SU-DHL-6 (cell line): ENCODE data around the gene EXOC4.

Source experiments
- H2AFZ ChIP-seq: fragments of 200-600 bp; sonication (generic); 2 replicates; pipeline ENCODE4 v1.6.1; 2014; ENCODE audit warnings: low read depth, mild to moderate bottlenecking, moderate library complexity, mixed read lengths, antibody characterized with exemption, low read length; ENCODE audit not compliant: severe bottlenecking
- H3F3A ChIP-seq: fragments of 200-600 bp; shearing (Covaris generic); 2 replicates; pipeline ENCODE4 v1.6.0; 2016; ENCODE audit warnings: antibody characterized with exemption, mild to moderate bottlenecking; ENCODE audit not compliant: insufficient read depth
- H3K27ac ChIP-seq: fragments of 200-600 bp; sonication (generic); 2 replicates; pipeline ENCODE4 v1.5.1; 2016; ENCODE audit warnings: low read depth, mild to moderate bottlenecking, low read length, moderate library complexity, mixed read lengths
- H3K27me3 ChIP-seq: fragments of 200-600 bp; sonication (generic), shearing (Covaris generic); 2 replicates; pipeline ENCODE4 v1.6.0; 2014; ENCODE audit warnings: mild to moderate bottlenecking, low read length
- H3K36me3 ChIP-seq: fragments of 200-600 bp; sonication (generic); 2 replicates; pipeline ENCODE4 v1.6.1; 2014; ENCODE audit warnings: mild to moderate bottlenecking, low read length, mixed read lengths
- H3K4me2 ChIP-seq: fragments of 300-600, 200-600 bp; shearing (Covaris generic), sonication (generic); 2 replicates; pipeline ENCODE4 v1.6.0; 2014; ENCODE audit warnings: low read length, low read depth, mild to moderate bottlenecking; ENCODE audit not compliant: poor library complexity, severe bottlenecking
- H3K4me3 ChIP-seq: fragments of 200-600 bp; sonication (generic); 2 replicates; pipeline ENCODE4 v1.5.1; 2014; ENCODE audit warnings: antibody characterized with exemption, low read length, mild to moderate bottlenecking, mixed read lengths; ENCODE audit not compliant: insufficient read depth, poor library complexity, severe bottlenecking
- H3K79me2 ChIP-seq: fragments of 200-600 bp; sonication (generic); 2 replicates; pipeline ENCODE4 v1.6.1; 2014; ENCODE audit warnings: mild to moderate bottlenecking, low read length, moderate library complexity; ENCODE audit not compliant: insufficient read depth
- H3K9ac ChIP-seq: fragments of 200-600 bp; sonication (generic); 2 replicates; pipeline ENCODE4 v1.7.0; 2014; ENCODE audit warnings: mild to moderate bottlenecking, low read length
- H3K9me2 ChIP-seq: fragments of 200-600 bp; sonication (generic); replicated peaks from 2 replicates; pipeline ENCODE4 v1.6.1; 2014; ENCODE audit warnings: low read length; ENCODE audit not compliant: insufficient read depth
- H3K9me3 ChIP-seq: fragments of 200-600 bp; sonication (generic); 2 replicates; pipeline ENCODE4 v1.6.1; 2014; ENCODE audit warnings: low read length, mixed read lengths; ENCODE audit not compliant: insufficient read depth
- H4K20me1 ChIP-seq: fragments of 200-600 bp; sonication (generic); 2 replicates; pipeline ENCODE4 v1.6.1; 2014; ENCODE audit warnings: low read depth, mild to moderate bottlenecking, antibody characterized with exemption, low read length, moderate library complexity, mixed read lengths
- CTCF ChIP-seq: fragments of 200-600 bp; sonication (generic); IDR thresholded peaks from one replicate; pipeline ENCODE4 v1.5.1; 2017; ENCODE audit warnings: antibody characterized with exemption, mild to moderate bottlenecking, low read length, moderate library complexity; ENCODE audit not compliant: insufficient read depth, poor library complexity, severe bottlenecking
- EZH2phosphoT487 ChIP-seq: fragments of 200-600 bp; sonication (generic), shearing (Covaris generic); conservative IDR thresholded peaks from 2 replicates; pipeline ENCODE4 v1.6.1; 2018; ENCODE audit warnings: mild to moderate bottlenecking, antibody characterized with exemption, low read length, moderate library complexity, mixed read lengths

EXOC4 gene

DNA sequence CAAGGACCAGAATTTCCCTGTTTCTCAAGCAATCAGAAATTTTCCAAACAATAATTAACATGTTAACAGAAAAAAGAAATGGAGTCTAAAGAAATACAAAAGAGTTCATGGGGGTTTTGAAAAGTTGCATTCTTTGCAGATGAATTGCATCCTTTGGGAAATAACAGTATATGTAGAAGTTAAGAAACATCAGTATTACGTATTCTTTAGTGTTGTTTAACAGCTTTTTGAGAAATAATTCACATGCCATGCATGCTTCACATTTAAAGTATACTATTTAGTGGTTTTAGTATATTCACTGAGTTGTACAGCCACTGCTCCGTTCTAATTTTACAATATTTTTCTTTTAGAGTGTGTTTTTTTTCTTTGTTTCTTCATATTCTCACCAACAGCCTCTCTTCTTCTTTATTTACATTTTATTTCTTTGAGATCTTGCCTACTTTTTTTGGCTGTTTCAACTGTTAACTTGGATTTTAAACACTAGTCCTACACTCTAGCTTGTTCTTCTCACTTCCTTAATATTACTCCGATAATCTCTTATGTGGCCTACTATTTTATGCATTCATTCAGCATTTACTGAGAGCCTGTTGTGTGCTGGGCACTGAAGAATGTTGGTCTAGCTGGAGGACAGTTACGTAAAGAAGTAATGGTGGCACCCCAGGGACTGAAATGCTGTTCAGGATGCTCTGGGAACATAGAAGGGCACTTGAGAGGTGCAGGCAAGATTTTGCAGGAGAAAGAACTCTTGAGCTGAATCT, 330.1 kb downstream of the EXOC4 start:
- Histone ChIP-seq H3K4me2 (no peak overlapping the region), H4K20me1 (no peaks in the 10 kb centered on the region), H3K79me2 (no peaks in the 10 kb centered on the region), H3K9me2 (no peaks in the 10 kb centered on the region), H3K9me3 (no peaks in the 10 kb centered on the region), H3K27me3 (no peaks in the 10 kb centered on the region), H3K9ac (no peak overlapping the region), H3K4me3 (no peak overlapping the region), H3F3A (no peaks in the 10 kb centered on the region), H3K36me3 (no peaks in the 10 kb centered on the region), H2AFZ (no peak overlapping the region), H3K27ac (no peak overlapping the region)
- TF ChIP-seq EZH2phosphoT487 (no peak), CTCF (no peak)

DNA sequence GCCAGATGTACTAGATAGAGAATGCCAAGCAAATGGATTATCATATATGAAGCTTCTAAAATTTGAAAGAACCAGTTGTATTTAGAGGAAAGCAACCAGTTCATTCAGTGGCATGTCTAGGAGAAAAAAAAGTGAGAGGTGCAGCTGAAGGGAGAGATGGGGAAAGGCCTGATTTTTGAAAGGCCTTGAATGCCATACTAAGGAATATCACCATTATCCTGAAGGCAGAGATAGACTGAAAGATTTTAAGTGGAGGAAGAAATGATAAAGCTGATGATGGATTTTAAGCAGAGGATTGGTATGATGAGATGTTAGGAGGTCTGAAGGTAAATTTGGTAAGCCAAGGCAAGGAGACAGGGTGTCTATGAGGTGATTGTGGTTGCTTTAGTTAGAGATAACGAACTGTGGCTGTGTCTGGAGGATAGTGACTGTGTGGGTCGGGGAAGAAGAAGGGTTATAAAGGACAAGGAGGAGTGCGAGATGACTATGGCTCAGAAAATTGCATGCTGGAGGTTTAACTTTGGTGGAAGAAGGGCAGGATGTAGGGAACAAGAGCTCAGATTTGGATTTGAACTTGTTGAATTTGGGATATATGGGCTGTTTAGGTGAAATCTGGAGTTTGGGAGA, 330.8 kb downstream of the EXOC4 start:
- Histone ChIP-seq H4K20me1 (no peaks in the 10 kb centered on the region), H2AFZ (no peak overlapping the region), H3K4me3 (no peak overlapping the region), H3K27me3 (no peaks in the 10 kb centered on the region), H3K36me3 (no peaks in the 10 kb centered on the region), H3K27ac (no peak overlapping the region), H3K9me2 (no peaks in the 10 kb centered on the region), H3K4me2 (no peak overlapping the region), H3F3A (no peaks in the 10 kb centered on the region), H3K79me2 (no peaks in the 10 kb centered on the region), H3K9ac (no peak overlapping the region), H3K9me3 (no peaks in the 10 kb centered on the region)
- TF ChIP-seq CTCF: no peak
- TF ChIP-seq EZH2phosphoT487: no peak

- Histone ChIP-seq H3K9me2 (no peaks in the 10 kb centered on the region), H3K4me3 (no peak overlapping the region), H3K27ac (no peak overlapping the region), H3F3A (no peaks in the 10 kb centered on the region), H3K36me3 (no peaks in the 10 kb centered on the region), H3K4me2 (no peak overlapping the region), H3K9ac (no peak overlapping the region), H3K9me3 (no peaks in the 10 kb centered on the region), H3K79me2 (no peaks in the 10 kb centered on the region), H4K20me1 (no peaks in the 10 kb centered on the region), H3K27me3 (no peaks in the 10 kb centered on the region), H2AFZ (no peak overlapping the region)
- TF ChIP-seq EZH2phosphoT487: no peak
- TF ChIP-seq CTCF: no peak
Measured at GRCh38 chr7:133584956-133585668, 332.2 kb downstream of the EXOC4 start.
